KBM-7 (cell line): ENCODE data around the gene PGAM5.

Source experiments
- DNase-seq: peaks from one replicate; pipeline ENCODE4 v3.0.0-alpha.2; 2015
- in situ Hi-C: fragments of 300-500 bp; cut with MboI; formaldehyde crosslinking; loops from 2 replicates; pipeline ENCODE4 v1.14.3; 2020; ENCODE audit warnings: low sequenced_read_pairs, low pct_unique_long_range_greater_than_20kb, mixed read lengths

Gene PGAM5

DNA sequence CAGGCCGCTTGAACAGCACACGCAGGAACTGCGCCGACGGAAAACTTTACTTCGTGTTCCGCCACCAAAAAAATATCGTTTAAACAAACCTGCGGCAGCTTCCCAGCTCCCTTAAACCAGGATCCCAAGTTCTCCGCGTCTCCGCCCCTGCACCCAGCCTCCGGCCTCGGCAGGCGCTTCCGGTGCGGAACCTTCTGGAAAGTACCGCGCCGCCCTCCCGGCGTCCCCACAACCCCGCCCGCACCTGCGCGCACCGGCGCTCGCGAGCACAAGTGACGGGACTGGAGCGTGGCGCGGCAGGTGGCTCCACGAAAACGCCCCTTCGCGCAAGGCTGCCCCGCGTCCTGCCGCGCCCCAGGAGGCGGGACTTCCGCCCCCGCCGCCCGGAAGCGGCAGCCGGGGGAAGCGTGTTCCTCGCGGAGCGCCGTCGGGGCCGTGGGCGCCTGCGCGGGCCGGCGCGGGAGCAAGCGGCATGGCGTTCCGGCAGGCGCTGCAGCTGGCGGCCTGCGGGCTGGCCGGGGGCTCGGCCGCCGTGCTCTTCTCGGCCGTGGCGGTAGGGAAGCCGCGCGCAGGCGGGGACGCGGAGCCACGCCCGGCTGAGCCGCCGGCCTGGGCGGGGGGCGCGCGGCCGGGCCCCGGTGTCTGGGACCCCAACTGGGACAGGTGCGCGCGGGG is at the start of gene PGAM5:
Gene PGAM5, plus strand, starts transcription at position 438 of the 675 bp plus-strand sequence. Its CDS starts 35 bp downstream, at position 473.
- in situ Hi-C loops: no loop called here
- peak; percentile 84 for DNase-seq

DNA sequence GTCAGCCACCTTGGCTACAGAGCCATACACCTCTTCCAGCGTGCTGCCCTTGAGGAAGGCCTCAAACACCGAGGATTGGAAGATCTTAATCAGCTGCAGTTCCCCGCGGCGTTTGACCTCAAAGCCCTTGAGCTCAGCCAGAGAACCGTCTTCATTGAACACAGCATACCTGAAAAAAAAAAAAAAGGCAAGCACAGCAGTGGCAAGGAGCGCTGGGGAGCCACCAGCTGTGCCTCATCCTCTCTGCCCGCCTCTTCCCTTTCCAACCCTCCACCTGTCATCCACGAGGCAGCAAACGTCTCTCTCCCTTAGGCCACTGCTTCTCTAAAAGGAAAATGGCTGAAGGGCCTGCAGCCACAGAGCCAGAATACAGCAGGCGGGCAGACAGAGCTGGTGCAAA is 49.6 kb upstream of the PGAM5 start:
- in situ Hi-C loops: no loop called here
- DNase-seq: no peak

DNA sequence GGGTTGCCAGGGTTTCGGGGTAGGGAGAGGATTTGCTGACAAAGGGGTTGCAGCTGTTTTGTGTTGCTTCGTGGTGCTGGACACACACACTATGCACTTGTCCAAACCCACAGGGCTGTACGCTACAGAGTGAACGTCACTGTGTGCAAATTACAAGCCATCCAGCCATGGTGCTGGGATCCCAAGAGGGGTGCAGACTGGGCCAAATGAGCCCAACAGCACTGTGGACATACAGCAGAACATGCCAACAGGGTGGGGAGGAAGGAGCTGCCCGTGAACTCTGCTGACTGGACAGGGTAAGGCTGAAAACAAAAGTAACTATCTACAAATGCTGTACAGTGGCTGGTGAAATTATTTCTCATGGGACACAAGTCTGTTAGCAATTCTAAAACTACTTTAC is 48.7 kb upstream of the PGAM5 start:
- in situ Hi-C loops: no loop called here
- DNase-seq: no peak

DNA sequence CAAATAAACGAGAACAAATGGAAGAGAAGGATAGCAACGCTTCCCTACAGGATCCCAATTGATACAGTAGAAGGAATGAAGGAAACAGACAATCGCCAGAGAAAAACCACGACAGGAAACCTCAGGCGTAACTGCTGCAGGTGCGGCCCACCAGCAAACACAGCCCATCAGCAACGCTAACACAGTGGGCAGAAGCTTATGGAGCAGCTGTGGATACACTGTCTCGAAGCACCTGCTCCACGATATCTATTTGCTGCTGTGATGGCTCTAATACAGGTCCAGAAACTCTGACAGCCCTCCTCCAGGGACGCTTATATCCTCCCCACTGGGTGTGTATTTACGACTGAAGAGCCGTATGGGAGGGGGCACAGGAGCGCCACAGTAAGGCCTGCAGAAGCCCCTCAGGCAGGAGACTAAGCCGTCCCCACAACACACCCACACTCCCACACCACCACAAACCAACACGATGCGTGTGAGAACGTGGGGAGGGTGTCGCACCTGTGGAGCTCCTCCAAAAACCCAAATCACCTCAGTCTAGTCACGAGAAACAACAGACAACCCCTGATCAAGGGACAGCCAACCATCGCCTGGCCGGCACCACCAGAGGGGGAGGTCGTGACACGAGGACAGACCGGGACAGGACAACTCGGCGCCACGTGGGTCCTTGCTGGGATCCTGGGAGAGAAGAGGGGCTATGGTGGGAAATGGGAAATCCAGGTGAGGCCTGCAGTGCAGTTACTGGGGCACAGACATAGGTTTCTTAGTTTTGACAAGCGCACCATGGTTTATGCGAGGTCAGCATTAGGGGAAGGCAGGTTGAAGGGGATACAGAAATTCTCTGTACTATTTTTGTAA is 47.5 kb upstream of the PGAM5 start:
- in situ Hi-C loops: no loop called here
- peak; percentile 54 for DNase-seq

DNA sequence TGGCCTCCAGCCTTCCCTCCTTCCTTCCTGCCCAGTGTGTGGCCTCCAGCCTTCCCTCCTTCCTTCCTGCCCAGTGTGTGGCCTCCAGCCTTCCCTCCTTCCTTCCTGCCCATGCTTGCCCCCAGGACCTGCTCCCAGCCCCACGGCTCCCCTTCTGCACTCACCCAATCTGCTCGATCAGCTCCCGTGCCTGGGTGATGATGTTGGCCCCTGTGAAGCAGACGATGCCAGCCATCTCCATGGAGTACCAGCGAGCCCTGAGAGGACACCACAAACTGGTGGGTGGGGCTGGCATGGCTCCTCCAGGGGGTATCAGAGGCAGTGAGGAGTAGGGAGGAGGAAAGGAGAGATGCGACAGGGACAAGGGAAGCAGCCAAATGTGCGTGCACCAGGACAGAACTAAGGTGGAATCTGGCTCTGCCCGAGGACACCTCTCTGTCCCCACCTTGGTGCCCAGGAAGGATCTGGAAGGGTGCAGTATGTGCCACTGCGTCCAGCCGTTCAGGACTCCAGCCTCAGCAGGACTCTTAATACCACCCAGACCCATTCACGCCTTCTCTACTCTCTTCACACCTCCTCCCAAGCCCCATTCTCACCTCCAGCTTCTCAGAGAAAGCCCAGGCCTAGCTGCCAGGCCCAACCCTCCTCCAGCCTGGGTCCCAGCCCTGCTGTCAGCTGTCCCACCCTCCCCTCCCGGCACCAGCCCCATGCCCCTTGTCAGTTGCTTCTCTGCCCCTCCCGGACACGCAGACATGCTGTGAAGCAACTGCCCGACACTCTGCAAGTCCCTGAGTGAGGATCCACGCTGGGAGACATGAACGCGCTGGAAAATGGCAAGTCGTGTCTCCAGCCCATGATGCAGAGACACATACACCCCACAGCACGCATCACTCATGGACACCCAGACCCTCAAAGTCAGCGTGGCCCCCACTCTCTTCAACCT is 46.2 kb upstream of the PGAM5 start:
- in situ Hi-C loops: no loop called here
- DNase-seq: no peak

DNA sequence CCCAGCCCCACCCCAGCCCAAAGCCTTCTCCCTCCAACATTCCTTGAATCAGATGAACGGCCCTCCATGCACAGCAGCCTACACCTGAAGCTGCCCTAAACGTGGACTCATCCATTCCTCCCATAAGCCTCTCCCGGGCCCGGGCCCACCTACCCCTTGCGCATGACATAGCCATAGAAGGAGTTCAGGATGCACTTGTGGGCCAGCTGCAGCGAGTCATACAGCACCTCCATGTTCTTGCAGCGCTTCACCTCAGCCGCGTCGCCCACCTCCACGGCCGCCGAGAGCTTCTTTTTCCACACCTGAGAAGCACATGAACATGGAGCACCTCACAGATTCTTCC is 45.5 kb upstream of the PGAM5 start:
- no peak for DNase-seq
- in situ Hi-C loops: no loop called here

DNA sequence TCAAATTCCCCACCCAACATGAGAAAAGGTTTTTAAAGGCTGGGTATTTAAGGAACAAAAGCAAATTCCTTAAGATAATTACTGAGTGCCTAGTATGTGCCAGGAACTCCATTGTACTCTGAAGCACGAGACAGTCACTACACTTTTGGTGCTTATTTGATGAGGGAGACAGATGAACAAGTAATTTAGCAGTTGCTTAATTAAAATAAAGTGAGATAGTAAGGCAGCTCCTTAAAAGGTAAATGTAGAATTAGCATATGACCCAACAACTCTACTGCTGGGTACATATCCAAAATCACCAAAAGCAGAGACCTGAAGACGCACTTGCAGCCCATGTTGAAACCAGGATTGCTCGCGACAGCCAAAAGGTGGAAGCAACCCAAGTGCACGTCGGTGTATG is 44.8 kb upstream of the PGAM5 start:
- in situ Hi-C loops: no loop called here
- DNase-seq: no peak

DNA sequence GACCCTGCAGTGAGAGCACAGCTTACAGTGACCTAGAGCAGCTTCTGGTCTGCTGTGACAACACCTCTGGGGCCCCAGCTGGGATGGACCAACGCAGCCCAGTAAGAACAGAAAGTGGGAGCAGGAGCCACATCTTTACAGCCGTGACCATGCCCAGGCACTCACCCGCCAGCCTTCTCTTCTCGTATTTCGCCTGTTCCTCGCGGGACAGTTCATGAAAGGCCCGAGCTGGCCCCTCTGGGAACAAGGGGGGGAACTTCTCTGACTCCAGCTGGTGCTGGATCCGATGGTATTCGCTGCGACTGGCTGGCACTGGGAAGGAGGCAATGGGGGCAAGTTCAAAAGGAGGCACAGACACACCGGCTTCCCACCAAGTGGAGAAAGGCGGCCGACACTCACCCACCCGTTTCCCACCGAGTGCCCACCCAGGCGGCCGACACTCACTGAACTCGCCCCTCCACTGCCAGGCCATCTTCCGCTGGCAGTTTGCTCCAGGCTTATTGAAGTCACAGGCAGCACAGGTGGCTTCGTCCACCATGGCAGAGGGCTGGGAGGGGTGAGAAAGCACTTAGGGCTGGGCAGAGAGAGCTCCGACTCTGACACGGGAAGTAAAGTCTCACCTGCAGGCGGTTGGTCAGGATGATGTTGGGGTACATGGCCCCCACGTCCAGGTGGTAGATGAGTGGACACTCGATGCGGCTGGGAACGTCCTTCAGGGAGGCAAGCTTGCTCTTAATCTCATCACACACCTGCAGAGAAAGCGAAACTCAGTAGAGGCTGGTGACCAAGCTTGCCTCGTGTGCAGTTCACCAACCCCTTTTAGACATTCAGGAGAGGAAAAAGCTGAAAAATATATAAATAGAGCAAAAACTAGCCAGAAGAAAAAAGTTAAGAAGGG is 42.2 kb upstream of the PGAM5 start:
- in situ Hi-C loops: no loop called here

DNA sequence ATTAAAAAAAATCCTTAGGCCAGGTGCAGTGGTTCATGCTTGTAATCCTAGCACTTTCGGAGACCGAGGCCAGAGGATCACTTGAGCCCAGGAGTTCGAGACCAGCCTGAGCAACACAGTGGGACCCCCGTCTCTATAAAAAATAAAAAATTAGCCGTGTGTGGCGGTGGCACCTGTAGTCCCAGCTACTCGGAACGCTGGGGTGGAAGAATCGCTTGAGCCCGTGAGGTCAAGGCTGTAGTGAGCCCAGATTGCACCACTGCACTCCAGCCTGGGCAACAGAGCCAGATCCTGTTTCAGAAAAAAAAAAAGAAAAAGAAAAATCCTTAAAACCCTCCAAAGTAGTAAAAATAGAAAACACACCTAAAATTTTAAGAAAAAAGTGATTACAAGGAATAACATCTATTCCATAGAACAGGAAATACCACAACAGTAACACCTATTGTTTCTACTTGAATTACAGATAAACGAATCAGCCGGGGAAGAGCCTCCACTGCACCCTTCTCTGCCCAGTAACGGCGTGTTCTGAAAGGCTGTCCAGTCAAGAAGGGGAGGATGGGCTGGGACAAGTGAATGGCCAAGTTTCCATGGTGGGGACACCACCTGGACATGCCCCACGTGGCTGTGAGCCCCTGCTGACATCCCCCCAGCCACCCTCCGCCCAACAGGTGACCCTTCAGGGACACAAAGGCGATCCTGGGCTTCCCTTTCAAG is 41.3 kb upstream of the PGAM5 start:
- in situ Hi-C loops: no loop called here
- no peak for DNase-seq

More for the DNA sequence above, 42.2 kb upstream of the PGAM5 start:
- no peak for DNase-seq

DNA sequence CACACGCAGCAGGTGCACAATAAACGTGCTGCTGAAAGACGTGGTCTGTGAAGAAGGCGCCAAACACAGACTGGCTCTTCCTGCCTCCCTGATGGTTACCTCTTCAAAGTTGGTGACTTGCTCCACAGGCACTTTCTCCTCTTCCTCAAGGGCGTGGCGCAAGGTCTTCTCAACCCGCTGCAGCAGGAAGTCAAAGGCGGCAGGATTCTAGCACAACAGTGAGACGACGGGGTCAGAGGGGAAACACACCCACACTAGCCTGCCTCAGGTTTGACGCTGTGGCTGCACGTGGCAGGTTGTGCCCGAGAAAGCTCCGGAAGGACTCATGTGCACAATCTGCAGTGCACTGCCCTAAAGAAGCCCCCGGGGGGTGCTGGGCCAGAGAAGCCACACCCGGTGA is 38.5 kb upstream of the PGAM5 start:
- DNase-seq: no peak
- in situ Hi-C loops: no loop called here

DNA sequence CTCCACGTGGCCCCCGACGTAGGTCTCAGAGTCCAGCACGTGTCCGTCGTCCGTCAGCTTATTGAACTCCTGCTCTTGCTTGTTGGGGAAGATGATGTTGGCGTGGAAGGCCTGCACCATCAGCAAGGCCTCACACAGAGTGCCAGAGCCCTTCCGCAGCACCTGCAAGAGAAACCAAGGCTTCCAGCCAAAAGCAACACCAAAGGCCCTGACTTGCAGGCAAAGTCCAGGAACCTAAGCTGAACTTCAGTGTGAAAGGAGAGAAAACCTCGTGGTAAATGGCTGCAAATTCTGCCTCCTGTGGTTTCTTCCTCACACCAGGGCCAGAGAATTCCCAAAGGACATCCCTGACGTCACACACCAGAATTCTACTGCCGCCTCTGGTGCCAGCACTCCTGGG is 38.0 kb upstream of the PGAM5 start:
- in situ Hi-C loops: no loop called here
- DNase-seq: no peak

DNA sequence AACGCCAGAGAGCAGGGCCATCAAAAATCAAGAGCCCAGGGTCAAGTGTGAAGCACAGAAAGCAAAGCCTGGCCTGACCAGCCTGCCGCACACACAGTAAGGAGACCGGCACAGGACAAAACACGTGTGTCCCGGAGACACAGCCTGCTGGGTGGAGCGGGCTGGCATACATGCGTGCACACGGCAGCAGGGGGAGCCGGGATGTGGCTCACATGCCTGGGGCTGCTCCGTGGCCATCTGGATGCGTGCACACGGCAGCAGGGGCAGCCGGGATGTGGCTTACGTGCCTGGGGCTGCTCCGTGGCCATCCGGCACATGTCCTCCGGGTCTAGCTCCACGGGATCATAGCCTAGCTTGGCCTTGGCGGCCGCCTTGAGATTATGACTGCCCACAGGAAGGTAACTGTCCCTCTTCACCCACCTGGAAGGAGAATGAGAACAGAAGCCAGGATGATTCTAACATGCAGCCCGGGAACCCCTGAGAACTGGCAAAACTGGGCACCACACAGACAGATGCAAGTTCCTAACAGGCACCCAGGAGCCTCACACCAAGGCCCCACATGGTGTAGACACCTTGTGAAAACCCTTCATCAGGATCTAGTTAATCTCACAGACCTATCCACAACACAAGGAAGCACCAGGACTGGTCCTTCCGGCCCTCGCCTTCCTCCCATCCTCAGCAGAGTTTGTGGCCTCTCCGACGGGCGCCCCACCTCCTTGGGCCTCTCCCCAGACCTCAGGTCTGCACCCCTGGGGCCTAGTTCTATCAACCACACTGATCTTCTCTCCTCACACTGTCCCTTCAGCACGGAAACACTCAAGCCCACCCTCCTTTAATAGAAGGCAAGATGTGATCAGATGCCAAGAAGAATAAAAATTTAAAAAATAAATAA is 37.1 kb upstream of the PGAM5 start:
- in situ Hi-C loops: no loop called here
- no peak for DNase-seq

DNA sequence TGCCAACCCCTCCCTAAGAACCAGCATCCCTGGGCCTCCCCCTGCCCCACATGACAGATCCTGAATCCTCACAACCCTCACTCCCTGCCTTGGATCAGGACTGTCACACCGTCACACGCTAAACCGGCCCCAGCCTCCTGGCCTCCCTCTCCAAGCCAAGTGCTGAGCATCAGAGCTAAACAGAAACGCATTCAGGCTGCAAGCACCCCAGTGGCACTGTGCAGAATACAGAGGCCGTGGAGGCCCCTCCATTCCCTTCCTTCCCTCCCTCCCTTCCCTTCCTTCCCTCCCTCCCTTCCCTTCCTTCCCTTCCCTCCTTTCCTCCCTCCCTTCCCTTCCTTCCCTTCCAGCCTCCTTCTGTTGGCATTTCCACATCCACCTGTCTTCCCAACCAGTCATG is 36.1 kb upstream of the PGAM5 start:
- no peak for DNase-seq
- in situ Hi-C loops: no loop called here

DNA sequence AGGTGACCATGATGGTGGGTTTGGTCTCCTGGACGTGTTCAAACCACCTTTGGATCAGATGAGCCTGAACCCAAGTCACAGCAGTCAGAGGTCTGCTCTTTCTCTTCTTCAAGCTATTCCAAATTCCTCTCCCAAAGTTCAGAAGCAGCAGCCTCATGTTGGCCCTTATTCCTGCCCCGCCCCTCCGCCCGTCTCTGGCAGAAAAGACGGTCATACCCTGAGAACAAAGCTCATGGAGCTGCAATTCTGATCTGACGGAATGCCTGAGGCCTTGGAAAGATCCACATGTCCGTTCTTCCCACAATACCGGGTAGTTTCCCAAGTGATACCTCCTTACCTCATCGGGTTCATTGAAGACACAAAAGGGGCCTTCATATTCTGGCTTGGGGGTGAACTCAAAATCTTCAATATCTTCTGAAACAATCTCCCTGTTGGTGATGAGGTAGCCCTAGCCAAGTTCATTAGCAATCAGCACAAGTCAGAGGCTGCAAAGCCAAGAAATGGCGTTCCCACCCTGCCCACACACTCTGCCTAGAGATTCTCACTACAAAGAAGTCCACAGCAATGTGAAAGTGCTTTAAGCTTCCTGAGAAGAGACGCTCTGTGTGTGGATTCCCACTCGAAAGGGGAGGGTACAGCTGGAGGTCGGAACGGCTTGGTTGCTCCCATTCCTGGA is 34.7 kb upstream of the PGAM5 start:
- no peak for DNase-seq
- in situ Hi-C loops: no loop called here

DNA sequence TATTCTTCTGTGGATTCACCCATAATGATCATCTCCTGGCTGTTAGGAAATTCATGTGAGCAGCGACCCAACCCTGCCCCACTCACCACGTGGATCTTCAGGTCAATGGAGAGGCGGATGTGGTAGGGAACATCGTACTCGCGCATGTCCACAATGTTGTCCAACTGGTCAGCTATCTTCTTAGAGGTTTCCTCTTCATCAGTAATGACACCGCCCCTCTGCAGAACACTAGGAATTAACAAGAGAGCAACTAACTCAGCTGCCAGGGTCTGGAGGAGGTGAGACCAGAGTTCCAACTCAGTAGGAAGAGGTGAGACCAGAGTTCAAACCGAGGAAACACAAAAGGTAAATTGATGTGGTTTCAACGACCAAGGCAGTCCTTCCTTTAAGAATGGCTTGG is 33.1 kb upstream of the PGAM5 start:
- no peak for DNase-seq
- in situ Hi-C loops: no loop called here

DNA sequence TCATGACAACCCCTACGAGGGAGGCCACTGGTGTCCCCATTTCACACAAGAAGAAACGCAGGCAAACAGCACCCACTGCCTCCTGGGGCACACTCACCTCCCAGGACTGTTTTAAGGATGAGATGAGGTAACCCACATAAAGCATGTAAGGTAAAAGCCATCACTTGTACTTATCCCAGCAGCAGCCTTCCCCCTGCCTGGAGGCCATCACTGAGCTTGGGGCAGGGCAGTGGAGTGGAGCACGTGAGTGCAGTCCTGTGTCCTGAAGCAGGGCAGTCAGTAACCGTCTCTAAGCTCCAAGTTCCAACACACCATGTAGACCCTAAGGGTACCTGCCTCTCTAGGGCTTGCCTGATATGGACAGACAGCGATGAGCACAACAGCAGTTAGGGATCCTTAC is 25.2 kb upstream of the PGAM5 start:
- DNase-seq: no peak
- in situ Hi-C loops: no loop called here

DNA sequence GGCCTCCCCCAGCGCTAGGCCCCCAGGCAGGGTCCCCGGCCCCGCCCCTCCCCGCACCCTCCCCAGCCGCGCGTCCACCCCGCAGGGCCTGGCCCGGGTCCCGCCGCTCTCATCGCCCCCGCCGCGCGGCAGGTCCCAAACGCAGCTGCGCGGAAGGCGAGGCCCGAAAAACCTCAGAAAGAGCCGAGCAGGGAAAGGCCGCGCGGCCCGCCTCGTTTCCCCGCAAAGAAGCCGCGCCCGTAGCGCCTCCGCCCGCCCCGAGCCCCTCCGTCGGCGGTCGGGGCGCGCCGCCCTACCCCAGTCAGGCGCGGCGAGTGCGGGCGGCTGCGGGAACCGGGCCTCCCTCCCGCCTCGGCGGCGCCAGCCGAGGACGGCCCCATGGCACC is 23.8 kb upstream of the PGAM5 start:
- no peak for DNase-seq

More for the DNA sequence above, 23.8 kb upstream of the PGAM5 start:
- in situ Hi-C loops: no loop called here
